UCSD-AML1 (cell line): ENCODE measurements around the gene ANKS1B.
"Not testable (repeated sequence)": the region's sequence is repeated elsewhere in the genome, so short reads cannot be mapped to it uniquely, and the experiment has no call there.

Source experiments
- DNase-seq: peaks from one replicate; lab custom pipeline; 2025; ENCODE audit not compliant: unreplicated experiment; lab: John Stamatoyannopoulos, UW

ANKS1B gene

DNA sequence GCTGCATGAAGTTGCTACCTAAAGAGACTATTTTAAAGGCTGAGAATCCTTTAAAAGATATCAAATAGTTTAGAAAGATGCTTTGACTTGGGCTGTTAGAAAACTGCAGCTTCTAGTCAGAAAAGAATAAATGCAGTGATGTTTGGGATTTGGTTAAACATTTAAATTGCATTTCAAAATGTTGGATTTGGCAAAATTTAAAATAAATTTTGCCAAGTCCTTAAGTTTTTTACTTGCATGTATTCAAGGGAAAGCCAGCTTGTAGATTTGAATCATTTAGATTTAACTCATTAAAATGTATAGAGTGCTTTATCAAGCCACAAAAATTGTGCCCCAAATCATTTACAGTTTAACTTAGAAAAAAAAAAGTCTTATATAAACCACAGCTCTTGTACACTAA, 109.7 kb downstream of the ANKS1B start:
- DNase-seq, result no peak

GRCh38 chr12:99870085-99870484, 114.7 kb downstream of the ANKS1B start:
- DNase-seq, result no peak

DNA sequence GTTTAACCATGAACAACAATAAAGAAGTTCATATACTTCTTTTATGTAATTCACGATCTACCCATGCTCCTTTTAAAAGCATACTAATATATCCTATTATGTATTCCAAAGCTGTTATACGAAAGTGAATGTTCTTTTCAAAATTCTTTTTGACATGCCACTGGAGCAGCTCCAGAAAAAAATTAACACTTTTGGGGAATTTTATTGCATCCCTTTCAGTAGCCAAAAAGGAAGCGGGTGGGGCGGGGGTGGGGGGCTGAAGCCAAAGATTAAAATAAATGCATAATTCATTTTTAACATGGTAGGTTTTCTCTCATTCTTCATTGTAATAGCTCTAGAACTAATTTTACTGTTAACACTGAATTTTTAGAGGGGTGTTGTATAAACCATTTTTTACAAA, 123.0 kb downstream of the ANKS1B start:
- no peak for DNase-seq

GRCh38 chr12:99859126-99859525, 125.6 kb downstream of the ANKS1B start:
- no peak for DNase-seq

DNA sequence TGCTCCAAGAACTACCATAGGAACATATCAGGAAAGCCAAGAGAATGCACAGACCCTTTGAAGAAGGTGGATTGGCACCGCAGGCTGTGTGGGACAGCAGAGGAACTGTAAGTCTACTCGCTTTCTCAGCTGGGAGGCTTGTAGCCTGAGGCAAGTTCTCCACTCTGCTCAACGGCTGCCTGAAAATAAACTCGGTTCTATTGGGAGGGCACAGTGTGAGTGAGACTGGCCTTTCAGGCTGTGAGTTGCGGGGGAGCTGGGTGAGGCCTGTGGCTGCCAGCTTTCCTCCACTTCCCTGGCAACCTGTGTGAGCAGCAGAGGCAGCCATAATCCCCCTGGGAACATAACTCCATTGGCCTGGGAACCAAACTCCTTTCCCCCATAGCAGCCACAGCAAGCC, 132.1 kb downstream of the ANKS1B start:
- no peak for DNase-seq

DNA sequence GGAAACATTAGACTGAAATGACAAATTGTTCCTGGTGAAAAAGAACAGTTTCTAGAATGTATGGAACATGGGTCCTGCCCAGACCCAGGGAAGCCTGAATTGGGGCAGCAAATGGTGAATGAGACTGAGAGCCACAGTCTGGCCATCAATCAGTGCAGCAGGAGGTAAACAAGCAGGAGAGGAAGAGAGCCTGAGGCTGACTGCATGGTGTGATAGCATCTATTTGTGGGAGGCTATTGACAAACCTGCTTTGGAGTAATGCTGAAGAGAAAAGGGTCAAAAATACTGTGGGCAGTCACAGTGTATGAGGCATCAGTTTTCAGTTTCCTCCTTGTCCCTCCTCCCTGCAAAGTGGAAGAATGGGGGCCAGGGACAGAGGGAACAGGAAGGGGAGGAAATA, 136.8 kb downstream of the ANKS1B start:
- no peak for DNase-seq

- no peak for DNase-seq
Measured at GRCh38 chr12:99834710-99835109, 150.0 kb downstream of the ANKS1B start.

DNA sequence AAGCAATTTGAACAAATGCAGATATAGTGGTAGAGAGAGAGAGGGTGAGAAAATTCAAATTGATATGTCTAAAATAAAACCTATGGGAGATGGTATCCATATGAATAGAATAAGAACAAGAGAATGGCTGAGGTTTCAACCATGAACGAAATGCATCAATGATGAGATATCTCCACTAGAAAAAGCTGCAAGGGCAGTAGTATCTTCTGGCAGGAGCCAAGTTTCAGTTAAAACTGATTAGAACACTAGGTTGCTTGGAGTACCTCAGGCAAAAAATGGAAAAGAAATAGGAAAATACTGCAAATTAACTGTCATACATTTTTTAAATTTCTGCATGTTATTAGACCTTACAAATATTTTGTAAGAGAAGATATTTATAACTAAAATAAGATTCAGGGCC, 151.3 kb downstream of the ANKS1B start:
- no peak for DNase-seq

- no peak for DNase-seq
Measured at GRCh38 chr12:99824900-99825542, 159.7 kb downstream of the ANKS1B start.

GRCh38 chr12:99822273-99822672, 162.5 kb downstream of the ANKS1B start:
- no peak for DNase-seq

GRCh38 chr12:99810718-99811593, 173.8 kb downstream of the ANKS1B start:
- DNase-seq, result no peak

DNA sequence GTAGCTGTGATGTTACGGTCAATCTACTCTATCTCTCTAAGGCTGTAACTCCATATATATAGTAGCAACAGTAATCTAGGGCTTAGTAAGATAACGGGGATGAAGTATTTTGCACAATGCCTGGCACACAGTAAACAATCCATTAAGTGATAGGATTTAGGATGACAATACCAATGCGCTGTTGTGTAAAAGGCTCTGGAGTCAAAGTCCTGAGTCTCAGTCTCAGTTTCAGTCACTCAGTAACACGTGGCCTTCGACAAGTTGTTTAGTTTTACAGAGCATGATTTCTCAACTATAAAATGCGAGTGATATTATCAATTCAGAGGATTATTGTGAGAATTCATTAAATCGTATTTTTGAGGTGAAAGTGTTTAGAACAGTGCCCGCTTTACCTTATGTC, 174.8 kb downstream of the ANKS1B start:
- DNase-seq, result no peak

GRCh38 chr12:99806304-99806703, 178.4 kb downstream of the ANKS1B start:
- DNase-seq, result no peak

- no peak for DNase-seq
Measured at GRCh38 chr12:99804715-99805114, 180.0 kb downstream of the ANKS1B start.

- no peak for DNase-seq
Measured at GRCh38 chr12:99800605-99801004, 184.1 kb downstream of the ANKS1B start.

GRCh38 chr12:99797931-99798330, 186.8 kb downstream of the ANKS1B start:
- not testable (repeated sequence) for DNase-seq

DNA sequence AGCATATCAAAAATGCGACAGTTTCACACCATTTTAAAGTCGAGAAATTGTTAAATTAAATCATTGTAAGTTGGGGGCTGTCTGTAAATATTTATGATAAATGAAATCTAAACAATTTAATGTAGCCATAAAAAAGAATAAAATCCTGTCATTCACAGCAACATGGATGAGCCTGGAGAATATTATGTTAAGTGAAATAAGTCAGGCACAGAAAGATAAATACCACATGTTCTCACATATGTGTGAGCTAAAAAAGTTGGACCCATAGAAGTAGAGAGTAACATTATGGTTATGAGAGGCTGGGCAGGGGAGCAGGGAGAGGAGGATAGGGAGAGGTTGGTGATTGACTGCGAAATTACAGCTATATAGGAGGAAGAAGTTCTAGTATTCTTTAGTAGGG, 201.3 kb downstream of the ANKS1B start:
- DNase-seq, result no peak

DNA sequence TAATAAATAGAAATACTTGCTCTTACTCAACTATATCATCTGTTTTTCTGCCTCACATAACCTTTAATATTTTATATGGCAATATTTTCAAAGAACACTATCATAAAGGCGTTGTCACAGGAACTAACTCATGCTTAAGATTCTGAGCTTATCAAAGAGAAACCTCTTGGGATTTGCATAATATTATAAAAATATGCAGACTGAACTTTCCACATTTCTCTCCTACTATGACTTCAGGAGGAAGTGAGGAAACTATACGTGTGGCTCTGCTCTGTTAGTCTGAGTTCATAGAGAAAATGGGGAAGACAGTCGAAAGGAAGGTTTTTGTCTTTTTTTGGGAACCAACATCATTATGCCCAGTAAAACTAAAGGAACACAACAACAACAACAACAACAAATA, 212.5 kb downstream of the ANKS1B start:
- no peak for DNase-seq

DNA sequence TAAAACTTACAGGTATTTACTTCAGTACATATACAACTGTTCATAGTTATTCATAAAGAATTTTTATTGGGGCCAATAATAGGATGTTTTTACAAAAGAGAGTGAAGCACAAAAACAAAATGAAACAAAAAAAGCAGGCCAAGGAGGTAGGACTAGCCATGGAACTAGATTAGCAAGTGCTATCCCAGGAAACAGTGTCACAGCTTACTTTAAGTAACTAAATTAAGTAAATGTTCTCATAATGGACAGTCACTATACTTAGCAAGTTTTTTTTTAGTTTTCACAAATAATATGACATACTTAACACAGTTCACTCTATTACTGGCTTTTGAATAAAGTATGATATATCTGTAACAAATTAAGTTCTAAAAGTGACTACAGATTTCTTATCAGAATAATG, 213.1 kb downstream of the ANKS1B start:
- no peak for DNase-seq

DNA sequence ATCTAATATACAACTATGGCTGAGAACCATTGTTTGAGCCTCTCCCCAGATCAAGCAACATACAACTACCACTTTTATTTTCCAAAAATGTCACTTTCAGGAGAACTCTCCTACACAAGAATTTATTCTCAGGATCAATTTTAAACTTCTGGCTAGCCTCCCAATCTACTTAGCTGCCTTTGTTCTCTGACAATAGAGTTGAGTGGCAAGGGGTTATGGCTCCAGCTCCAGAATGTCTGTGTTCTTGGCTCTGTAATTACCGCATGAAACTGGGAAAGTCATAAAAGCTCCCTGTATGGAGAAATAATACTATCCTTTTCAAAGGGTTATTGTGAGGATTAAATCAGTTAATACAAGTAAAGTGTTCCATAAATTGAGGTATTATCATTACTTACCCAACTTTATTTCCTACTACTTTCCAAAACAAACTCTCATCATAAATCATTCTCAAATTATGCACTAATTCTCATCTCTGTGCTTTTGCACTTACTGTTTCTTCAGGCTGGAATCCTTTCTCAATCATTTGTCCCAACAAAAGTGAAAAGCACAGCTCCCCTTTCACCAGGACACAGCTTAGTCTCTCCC, 215.2 kb downstream of the ANKS1B start:
- DNase-seq, result no peak

DNA sequence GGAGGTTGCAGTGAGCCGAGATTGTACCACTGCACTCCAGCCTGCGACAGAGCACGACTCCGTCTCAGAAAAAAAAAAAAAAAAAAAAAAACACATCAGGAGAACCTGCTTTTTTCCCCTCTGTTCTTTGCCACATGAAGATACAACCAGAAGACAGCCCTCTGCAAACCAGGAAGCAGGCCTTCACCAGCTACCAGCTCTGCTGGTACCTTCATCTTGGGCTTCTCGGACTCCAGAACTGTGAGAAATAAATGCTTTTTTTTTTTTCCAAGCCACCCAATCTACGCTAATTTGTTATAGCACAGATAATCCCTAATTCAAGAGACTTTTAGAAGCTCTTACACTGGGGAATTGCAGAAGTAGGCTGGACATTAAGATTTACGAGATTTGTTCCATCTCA, 216.0 kb downstream of the ANKS1B start:
- DNase-seq, result no peak

DNA sequence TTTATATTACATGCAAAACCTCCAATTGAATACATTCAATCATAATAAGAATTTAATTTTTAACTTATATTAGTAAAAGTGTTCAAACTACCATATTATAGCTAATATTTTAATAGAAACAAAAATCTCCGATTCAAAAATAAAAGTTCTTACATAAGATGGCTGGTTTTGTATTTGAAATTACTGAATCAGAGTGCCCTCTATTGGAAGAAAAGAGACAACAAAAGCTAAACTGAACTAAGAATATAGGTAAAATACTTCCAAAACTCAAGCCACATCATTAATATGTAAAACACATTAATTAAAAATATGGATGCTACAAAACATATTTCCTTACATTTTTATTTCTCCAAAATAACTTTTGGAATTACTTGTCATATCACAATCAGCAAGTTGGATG, 216.9 kb downstream of the ANKS1B start:
- no peak for DNase-seq
